Measurements from ENCODE around the gene KSR1.
"Not testable (repeated sequence)": the region's sequence is repeated elsewhere in the genome, so short reads cannot be mapped to it uniquely, and the experiment has no call there.

KSR1 gene

GRCh38 chr17:27494192-27495091, 38.2 kb downstream of the KSR1 start:
- no peak for DNase-seq (ENCODE audit: low spot score)

- DNase-seq (ENCODE audit: low spot score), result no peak
Observed at GRCh38 chr17:27495460-27495859, 39.2 kb downstream of the KSR1 start.

- DNase-seq (ENCODE audit: low spot score), result no peak
Observed at GRCh38 chr17:27496005-27496404, 39.8 kb downstream of the KSR1 start.

GRCh38 chr17:27496437-27496943, 40.2 kb downstream of the KSR1 start:
- DNase-seq (ENCODE audit: low spot score), result no peak

GRCh38 chr17:27496971-27497370, 40.7 kb downstream of the KSR1 start:
- no peak for DNase-seq (ENCODE audit: low spot score)

- DNase-seq (ENCODE audit: low spot score), result no peak
Observed at GRCh38 chr17:27497696-27498095, 41.4 kb downstream of the KSR1 start.

GRCh38 chr17:27498615-27499309, 42.5 kb downstream of the KSR1 start:
- no peak for DNase-seq (ENCODE audit: low spot score)

- no peak for DNase-seq (ENCODE audit: low spot score)
Observed at GRCh38 chr17:27499451-27500265, 43.4 kb downstream of the KSR1 start.

- not testable (repeated sequence) for DNase-seq (ENCODE audit: low spot score)
Observed at GRCh38 chr17:27501338-27501737, 45.1 kb downstream of the KSR1 start.

- DNase-seq (ENCODE audit: low spot score), result no peak
Observed at GRCh38 chr17:27502526-27503324, 46.5 kb downstream of the KSR1 start.

- no peak for DNase-seq (ENCODE audit: low spot score)
Observed at GRCh38 chr17:27503611-27504010, 47.4 kb downstream of the KSR1 start.

GRCh38 chr17:27504188-27504995, 48.1 kb downstream of the KSR1 start:
- no peak for DNase-seq (ENCODE audit: low spot score)

GRCh38 chr17:27506348-27507218, 50.3 kb downstream of the KSR1 start:
- no peak for DNase-seq (ENCODE audit: low spot score)

GRCh38 chr17:27511168-27511883, 55.1 kb downstream of the KSR1 start:
- no peak for DNase-seq (ENCODE audit: low spot score)

- DNase-seq (ENCODE audit: low spot score), result no peak
Observed at GRCh38 chr17:27512031-27512430, 55.8 kb downstream of the KSR1 start.

GRCh38 chr17:27512511-27513346, 56.5 kb downstream of the KSR1 start:
- DNase-seq (ENCODE audit: low spot score), result no peak

GRCh38 chr17:27513849-27514248, 57.6 kb downstream of the KSR1 start:
- DNase-seq (ENCODE audit: low spot score), result no peak
